ENCODE measurements around the gene TCAIM.

TCAIM gene

GRCh38 chr3:44437800-44438199 is 99.2 kb downstream of the TCAIM start:
- Mint-ChIP-seq H3K4me3 (no peak overlapping the region), H3K4me1 (ENCODE audit: low read depth) (peaks cover 28% of the 10 kb centered on the region)

DNA sequence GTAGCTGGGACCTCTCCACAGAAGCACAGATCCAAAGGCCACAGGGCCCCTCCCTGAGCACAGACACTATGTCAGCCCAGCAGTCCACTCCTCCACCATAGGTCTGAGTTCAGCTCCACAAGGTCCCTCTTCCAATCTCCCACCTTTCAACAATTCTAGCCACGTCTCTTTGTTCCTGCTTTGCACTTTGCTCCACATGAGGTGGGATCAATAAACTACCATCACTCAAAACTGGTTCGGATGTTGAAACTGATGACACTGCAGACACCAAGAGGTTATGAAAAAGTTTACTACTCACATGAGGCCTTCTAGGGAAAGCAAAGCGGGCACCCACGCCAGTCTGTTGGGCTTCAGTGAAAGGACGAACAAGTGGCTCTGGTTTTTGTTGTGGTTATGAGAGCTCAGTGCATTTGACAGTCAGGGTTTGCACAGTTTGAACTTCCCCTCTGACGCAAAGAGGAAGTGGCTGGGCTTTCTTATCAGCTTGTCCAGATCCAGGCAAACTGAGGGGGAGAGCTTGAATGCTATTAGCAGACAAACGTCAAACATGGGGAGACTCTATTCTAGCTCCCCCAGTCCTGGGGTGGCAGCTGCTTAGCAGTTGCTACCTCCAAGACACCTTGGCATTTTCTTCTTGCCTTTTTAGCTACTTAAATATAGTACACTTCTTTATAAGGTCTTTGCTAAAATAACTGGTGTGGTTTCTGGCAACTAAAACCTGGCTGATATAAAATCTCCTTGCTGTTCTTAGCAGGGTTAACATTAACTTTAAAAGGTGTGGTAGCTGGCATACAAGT is 101.1 kb downstream of the TCAIM start:
- Mint-ChIP-seq H3K27me3 (ENCODE audit: low read depth) (no peaks in the 10 kb centered on the region), H3K4me1 (ENCODE audit: low read depth) (peaks cover 31% of the 10 kb centered on the region), H3K36me3 (ENCODE audit: low read depth) (peaks cover 35% of the 10 kb centered on the region), H3K4me3 (peak overlapping the region; percentile 87), H3K9me3 (peaks cover 4% of the 10 kb centered on the region), H3K27ac (peak overlapping the region; percentile 99)

More at GRCh38 chr3:44437800-44438199, 99.2 kb downstream of the TCAIM start:
- H3K36me3 Mint-ChIP-seq (ENCODE audit: low read depth): peaks cover 27% of the 10 kb centered on the region
- peaks cover 4% of the 10 kb centered on the region for H3K9me3 Mint-ChIP-seq
- H3K27me3 Mint-ChIP-seq (ENCODE audit: low read depth): no peaks in the 10 kb centered on the region
- no peak overlapping the region for H3K27ac Mint-ChIP-seq

DNA sequence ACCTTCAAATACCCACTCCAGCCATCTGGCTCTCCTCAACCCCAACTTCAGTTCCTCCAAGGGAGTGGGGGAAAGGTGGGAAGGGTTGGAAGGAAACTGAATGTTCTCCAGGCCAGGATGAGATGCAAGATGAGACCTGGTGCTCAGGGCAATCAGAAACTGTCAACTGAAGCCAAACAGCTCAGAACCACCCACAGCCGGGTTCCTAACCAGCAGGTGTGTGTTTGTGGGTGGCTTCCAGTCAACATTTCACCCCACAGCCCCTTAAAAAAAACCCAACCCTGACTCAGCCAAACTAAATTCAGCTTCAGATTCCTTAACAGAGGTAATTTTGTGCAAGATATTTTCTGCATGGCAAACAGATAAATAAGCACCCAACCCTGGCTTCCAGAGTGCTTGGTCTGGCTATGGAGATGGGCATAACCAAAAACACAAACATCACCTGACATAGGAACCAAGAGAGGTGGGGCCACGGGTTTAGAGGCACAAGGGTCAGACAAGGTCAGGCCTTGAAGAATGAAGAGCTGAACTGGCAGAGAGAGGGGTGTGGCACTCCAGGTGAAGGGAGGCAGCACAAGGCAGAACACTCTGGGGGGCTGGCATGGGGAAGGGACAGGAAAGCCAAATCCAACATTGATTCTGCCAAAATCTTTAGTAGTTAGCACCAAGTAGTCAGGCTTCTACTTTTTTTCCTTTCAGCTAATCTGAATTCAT is 104.2 kb downstream of the TCAIM start:
- peaks cover 27% of the 10 kb centered on the region for H3K9me3 Mint-ChIP-seq
- peaks cover 48% of the 10 kb centered on the region for H3K36me3 Mint-ChIP-seq (ENCODE audit: low read depth)
- H3K4me3 Mint-ChIP-seq: peak overlapping the region; percentile 43
- peaks cover 38% of the 10 kb centered on the region for H3K4me1 Mint-ChIP-seq (ENCODE audit: low read depth)
- peak overlapping the region; percentile 80 for H3K27ac Mint-ChIP-seq
- H3K27me3 Mint-ChIP-seq (ENCODE audit: low read depth): no peaks in the 10 kb centered on the region

DNA sequence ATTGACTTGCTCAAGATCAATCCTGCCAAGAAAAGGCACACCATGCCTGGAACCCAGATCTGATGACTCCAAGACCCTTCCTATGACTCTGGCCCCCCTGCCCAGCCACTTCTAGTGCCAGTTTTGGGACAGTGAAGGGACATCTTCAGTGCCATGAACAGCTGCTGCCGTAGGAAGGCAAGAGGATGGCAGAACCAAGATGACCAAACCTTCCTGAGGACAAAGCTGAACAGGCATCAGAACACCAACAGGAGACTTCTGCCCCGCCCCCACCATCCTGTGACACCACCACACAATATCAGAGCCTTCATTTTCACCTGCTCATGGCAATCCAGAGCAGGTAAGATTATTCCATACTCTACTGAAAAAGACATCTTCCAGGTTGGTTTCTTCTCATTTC is 105.9 kb downstream of the TCAIM start:
- H3K36me3 Mint-ChIP-seq (ENCODE audit: low read depth): peaks cover 63% of the 10 kb centered on the region
- no peak overlapping the region for H3K27ac Mint-ChIP-seq
- no peaks in the 10 kb centered on the region for H3K27me3 Mint-ChIP-seq (ENCODE audit: low read depth)

GRCh38 chr3:44444896-44445691 is 106.5 kb downstream of the TCAIM start:
- H3K9me3 Mint-ChIP-seq: peaks cover 43% of the 10 kb centered on the region
- H3K36me3 Mint-ChIP-seq (ENCODE audit: low read depth): peaks cover 66% of the 10 kb centered on the region
- no peak overlapping the region for H3K4me3 Mint-ChIP-seq
- H3K4me1 Mint-ChIP-seq (ENCODE audit: low read depth): peaks cover 27% of the 10 kb centered on the region
- H3K27me3 Mint-ChIP-seq (ENCODE audit: low read depth): no peaks in the 10 kb centered on the region
- H3K27ac Mint-ChIP-seq: no peak overlapping the region

More for the DNA sequence above, 105.9 kb downstream of the TCAIM start:
- Mint-ChIP-seq H3K9me3 (peaks cover 42% of the 10 kb centered on the region), H3K4me3 (no peak overlapping the region), H3K4me1 (ENCODE audit: low read depth) (peaks cover 34% of the 10 kb centered on the region)

- Mint-ChIP-seq H3K27me3 (ENCODE audit: low read depth) (no peaks in the 10 kb centered on the region), H3K27ac (no peak overlapping the region), H3K9me3 (peaks cover 50% of the 10 kb centered on the region), H3K4me1 (ENCODE audit: low read depth) (peaks cover 21% of the 10 kb centered on the region), H3K4me3 (no peak overlapping the region), H3K36me3 (ENCODE audit: low read depth) (peaks cover 72% of the 10 kb centered on the region)
Observed at GRCh38 chr3:44445786-44446185, 107.2 kb downstream of the TCAIM start.

- no peaks in the 10 kb centered on the region for H3K27me3 Mint-ChIP-seq (ENCODE audit: low read depth)
- no peak overlapping the region for H3K27ac Mint-ChIP-seq
- peaks cover 77% of the 10 kb centered on the region for H3K36me3 Mint-ChIP-seq (ENCODE audit: low read depth)
- H3K4me3 Mint-ChIP-seq: no peak overlapping the region
- peaks cover 54% of the 10 kb centered on the region for H3K9me3 Mint-ChIP-seq
- H3K4me1 Mint-ChIP-seq (ENCODE audit: low read depth): peaks cover 14% of the 10 kb centered on the region
Observed at GRCh38 chr3:44446929-44447328, 108.4 kb downstream of the TCAIM start.

GRCh38 chr3:44451441-44451840 is 112.9 kb downstream of the TCAIM start:
- Mint-ChIP-seq H3K4me1 (ENCODE audit: low read depth) (no peaks in the 10 kb centered on the region), H3K27ac (no peak overlapping the region), H3K36me3 (ENCODE audit: low read depth) (peaks cover 89% of the 10 kb centered on the region), H3K27me3 (ENCODE audit: low read depth) (no peaks in the 10 kb centered on the region), H3K4me3 (no peak overlapping the region), H3K9me3 (peaks cover 44% of the 10 kb centered on the region)

GRCh38 chr3:44454258-44454657 is 115.7 kb downstream of the TCAIM start:
- H3K9me3 Mint-ChIP-seq: peaks cover 18% of the 10 kb centered on the region
- no peaks in the 10 kb centered on the region for H3K27me3 Mint-ChIP-seq (ENCODE audit: low read depth)
- H3K4me1 Mint-ChIP-seq (ENCODE audit: low read depth): no peaks in the 10 kb centered on the region
- H3K36me3 Mint-ChIP-seq (ENCODE audit: low read depth): peaks cover 73% of the 10 kb centered on the region
- H3K27ac Mint-ChIP-seq: no peak overlapping the region
- H3K4me3 Mint-ChIP-seq: no peak overlapping the region

DNA sequence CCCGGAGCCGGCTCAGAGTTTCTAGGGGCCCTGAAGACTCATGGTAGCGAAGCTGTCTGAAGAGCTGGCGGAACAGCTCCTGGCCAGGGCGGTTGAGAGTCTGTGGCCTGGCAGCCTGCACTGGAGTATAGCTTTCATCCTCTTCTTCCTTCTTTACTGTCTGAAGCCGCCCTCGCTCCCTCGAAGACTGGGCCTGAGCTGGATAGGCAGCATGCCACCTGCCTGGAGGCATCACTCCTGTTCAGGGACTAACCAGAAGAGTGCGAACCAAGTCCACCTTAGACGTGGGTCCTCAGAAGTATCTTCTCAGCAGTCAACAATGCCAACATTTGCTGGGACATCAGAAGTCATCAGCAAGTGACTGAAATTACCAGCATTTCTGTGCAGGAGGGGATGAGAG is 116.8 kb downstream of the TCAIM start:
- H3K36me3 Mint-ChIP-seq (ENCODE audit: low read depth): peaks cover 70% of the 10 kb centered on the region
- no peak overlapping the region for H3K27ac Mint-ChIP-seq
- H3K4me3 Mint-ChIP-seq: no peak overlapping the region
- no peaks in the 10 kb centered on the region for H3K4me1 Mint-ChIP-seq (ENCODE audit: low read depth)
- no peaks in the 10 kb centered on the region for H3K27me3 Mint-ChIP-seq (ENCODE audit: low read depth)
- H3K9me3 Mint-ChIP-seq: peaks cover 20% of the 10 kb centered on the region

All from T-helper 1 cell treated with Interleukin-12 subunit alpha and Interleukin-12 subunit beta and Interleukin-4 antibody, amounts not matched to agents 30 μg/mL and 1 μg/mL, for 36 hours (primary cell).